Activated CD4-positive, alpha-beta T cell treated with anti-CD3 and anti-CD28 coated beads for 36 hours (primary cell): ENCODE results near the gene RAPGEF4. TPM values are rescaled to one million over a fixed set of nuclear protein-coding genes. Genes with fewer than 3 reads are reported as not detected.

ENCODE experiments used
- ATAC-seq: fragments of 200-7000 bp; cut with Tn5 transposase; one replicate; pipeline ENCODE4 v1.10.0; 2021; ENCODE audit warnings: mild to moderate bottlenecking, moderate library complexity
- CTCF ChIA-PET: fragments of 350-600 bp; sonication (Branson Sonifier 250); formaldehyde crosslinking; loops from one replicate; lab custom pipeline; 2021; ENCODE audit warnings: antibody characterized with exemption; lab: Charles Lee
- POLR2A ChIA-PET: fragments of 350-600 bp; sonication (Branson Sonifier 250); formaldehyde crosslinking; loops from one replicate; lab custom pipeline; 2021; ENCODE audit warnings: antibody characterized with exemption, inconsistent platforms; lab: Charles Lee
- DNase-seq: peaks from one replicate; pipeline ENCODE4 v3.0.0-alpha.2; 2020
- H3K27ac Mint-ChIP-seq: one replicate; pipeline ENCODE4 v1.8.0; 2021; ENCODE audit warnings: mixed read lengths
- H3K27me3 Mint-ChIP-seq: one replicate; pipeline ENCODE4 v1.8.0; 2021; ENCODE audit warnings: mixed read lengths
- H3K36me3 Mint-ChIP-seq: one replicate; pipeline ENCODE4 v1.8.0; 2021; ENCODE audit warnings: low read depth, mixed read lengths
- H3K4me1 Mint-ChIP-seq: one replicate; pipeline ENCODE4 v1.8.0; 2021; ENCODE audit warnings: mixed read lengths
- H3K4me3 Mint-ChIP-seq: one replicate; pipeline ENCODE4 v1.8.0; 2021; ENCODE audit warnings: mild to moderate bottlenecking, moderate library complexity, mixed read lengths
- H3K9me3 Mint-ChIP-seq: one replicate; pipeline ENCODE4 v1.8.0; 2021; ENCODE audit warnings: low read depth, mixed read lengths
- intact Hi-C, 2 experiments: fragments of 100-400 bp; cut with DNase I in 1 of 2; cut with micrococcal nuclease in 1 of 2; formaldehyde crosslinking; loops; one replicate each; pipeline versions ENCODE4 v1.14.2 to v1.15.1; 2022 to 2024; cut with DNase I, micrococcal nuclease
- total RNA-seq, 2 experiments: library from RNA; stranded (reverse); gene quantifications; one replicate each; pipeline ENCODE4 v1.2.3, GENCODE V29; 2021

Gene RAPGEF4
- total RNA-seq, 2 experiments from 2014 or later = 0.28 to 0.50 TPM

DNA sequence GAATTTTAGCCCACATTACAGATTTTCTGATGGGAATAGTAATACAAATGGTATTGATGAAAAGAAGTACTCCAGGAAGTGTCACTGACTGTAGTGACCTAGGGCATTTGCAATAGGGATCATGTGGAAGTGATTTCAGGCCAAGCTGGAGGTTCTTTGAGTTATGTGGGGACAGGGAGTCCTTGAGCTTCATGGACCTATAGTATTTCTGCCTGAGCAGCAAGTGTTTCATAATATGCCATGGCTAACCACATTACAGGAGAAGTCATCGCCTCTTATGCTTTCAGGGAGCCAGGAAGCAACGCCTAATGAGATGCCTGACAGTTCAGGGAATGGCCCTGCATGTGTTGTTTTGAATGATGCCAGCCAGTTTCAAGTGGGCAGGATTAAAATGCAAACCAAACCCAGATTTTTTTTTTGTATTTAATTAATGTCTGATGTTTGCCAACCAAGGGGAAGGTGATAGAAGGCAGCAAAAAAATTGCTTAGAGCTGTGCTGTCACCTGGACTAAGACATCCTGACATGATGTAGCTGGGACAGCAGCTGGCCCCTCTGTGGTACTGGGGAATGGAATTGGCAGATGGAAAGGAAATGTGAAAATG, 109.5 kb downstream of the RAPGEF4 start:
- Mint-ChIP-seq H3K9me3 (no peaks in the 10 kb centered on the region), H3K27ac (no peak overlapping the region), H3K36me3 (no peaks in the 10 kb centered on the region), H3K4me1 (no peaks in the 10 kb centered on the region), H3K4me3 (no peak overlapping the region), H3K27me3 (no peaks in the 10 kb centered on the region)
- POLR2A ChIA-PET = no interaction called here
- intact Hi-C loops = no loop called here
- DNase-seq (no peak), ATAC-seq (no peak)
- CTCF ChIA-PET = interaction anchor here (0.6 to 1.0 kb wide), 2 partner anchors 80 to 134 kb away, joined by 3 to 5 read pairs; no protein-coding TSS in a partner anchor

- no peak overlapping the region for H3K27ac Mint-ChIP-seq
- POLR2A ChIA-PET = no interaction called here
Observed at GRCh38 chr2:172846551-172846950, 110.9 kb downstream of the RAPGEF4 start.

DNA sequence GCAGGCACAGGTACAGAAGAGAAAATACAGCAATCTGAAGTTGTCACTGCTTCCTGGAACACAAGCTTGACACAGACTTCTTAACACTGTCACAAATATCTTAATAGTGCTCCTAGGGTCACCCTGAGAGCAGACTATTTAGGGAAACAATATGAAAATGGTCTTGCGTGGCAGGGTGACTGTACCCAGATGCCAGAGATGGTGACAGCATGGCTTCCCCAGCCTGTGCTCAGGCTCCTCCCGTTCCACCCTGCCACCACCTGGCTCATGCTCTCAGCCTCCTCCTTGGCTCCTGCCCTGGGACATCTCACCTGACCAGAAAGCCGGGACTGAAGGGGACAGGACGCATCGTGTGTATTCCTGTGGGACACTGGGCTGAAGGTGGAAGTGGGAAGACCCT, 111.5 kb downstream of the RAPGEF4 start:
- DNase-seq (no peak), ATAC-seq (no peak)
- POLR2A ChIA-PET = no interaction called here
- intact Hi-C loops = no loop called here
- H3K27me3 Mint-ChIP-seq = no peaks in the 10 kb centered on the region
- no peak overlapping the region for H3K27ac Mint-ChIP-seq
- H3K36me3 Mint-ChIP-seq = no peaks in the 10 kb centered on the region
- H3K9me3 Mint-ChIP-seq = no peaks in the 10 kb centered on the region
- H3K4me1 Mint-ChIP-seq = no peaks in the 10 kb centered on the region
- no peak overlapping the region for H3K4me3 Mint-ChIP-seq
- CTCF ChIA-PET = no interaction called here

More at GRCh38 chr2:172846551-172846950, 110.9 kb downstream of the RAPGEF4 start:
- no peak overlapping the region for H3K4me3 Mint-ChIP-seq
- H3K36me3 Mint-ChIP-seq = no peaks in the 10 kb centered on the region
- intact Hi-C loops = no loop called here
- no peaks in the 10 kb centered on the region for H3K9me3 Mint-ChIP-seq
- H3K27me3 Mint-ChIP-seq = no peaks in the 10 kb centered on the region
- DNase-seq (no peak), ATAC-seq (no peak)
- H3K4me1 Mint-ChIP-seq = no peaks in the 10 kb centered on the region
- CTCF ChIA-PET = no interaction called here

- Mint-ChIP-seq H3K36me3 (no peaks in the 10 kb centered on the region), H3K9me3 (no peaks in the 10 kb centered on the region), H3K4me3 (no peak overlapping the region), H3K4me1 (no peaks in the 10 kb centered on the region), H3K27ac (no peak overlapping the region), H3K27me3 (no peaks in the 10 kb centered on the region)
- POLR2A ChIA-PET = no interaction called here
- DNase-seq (no peak), ATAC-seq (no peak)
- CTCF ChIA-PET = interaction anchor here (0.7 to 1.3 kb wide), 3 partner anchors 8 to 83 kb away, joined by 3 read pairs; no protein-coding TSS in a partner anchor
- intact Hi-C loops = no loop called here
Observed at GRCh38 chr2:172848519-172848918, 112.9 kb downstream of the RAPGEF4 start.

GRCh38 chr2:172849519-172850217, 114.0 kb downstream of the RAPGEF4 start:
- Mint-ChIP-seq H3K9me3 (no peaks in the 10 kb centered on the region), H3K27ac (no peak overlapping the region), H3K4me1 (no peaks in the 10 kb centered on the region), H3K27me3 (no peaks in the 10 kb centered on the region), H3K36me3 (no peaks in the 10 kb centered on the region), H3K4me3 (no peak overlapping the region)
- CTCF ChIA-PET = interaction anchor here (0.6 to 1.3 kb wide), 3 partner anchors 9 to 107 kb away, joined by 3 read pairs; no protein-coding TSS in a partner anchor
- no peak for ATAC-seq
- POLR2A ChIA-PET = no interaction called here
- intact Hi-C loops = no loop called here
- no peak for DNase-seq

DNA sequence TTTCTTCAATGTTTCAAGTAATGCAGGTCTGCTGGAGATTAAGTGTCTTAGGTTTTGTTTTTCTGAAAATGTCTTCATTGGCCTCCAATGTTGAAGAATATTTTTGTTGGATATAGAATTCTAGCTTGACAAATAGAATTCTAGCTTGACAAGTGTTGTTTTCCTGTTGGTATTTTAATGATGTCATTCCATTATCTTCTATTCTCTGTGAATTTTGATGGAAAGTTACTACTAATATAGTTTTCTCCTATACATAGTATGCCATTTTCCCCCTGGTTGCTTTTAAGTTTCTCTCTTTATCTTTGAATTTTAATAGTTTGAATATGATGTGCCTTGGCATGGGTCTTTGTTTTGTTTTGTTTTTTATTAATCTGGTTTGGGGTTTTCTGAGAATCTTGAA, 119.9 kb downstream of the RAPGEF4 start:
- Mint-ChIP-seq H3K36me3 (no peaks in the 10 kb centered on the region), H3K4me3 (no peak overlapping the region), H3K9me3 (no peaks in the 10 kb centered on the region), H3K27ac (no peak overlapping the region), H3K4me1 (no peaks in the 10 kb centered on the region), H3K27me3 (peaks cover 3% of the 10 kb centered on the region)
- ChIA-PET CTCF (interaction anchor here (0.7 kb wide), 1 partner anchor 135 kb away, joined by 3 read pairs; no protein-coding TSS in a partner anchor), POLR2A (no interaction called here)
- DNase-seq (no peak), ATAC-seq (no peak)
- intact Hi-C loops = no loop called here

DNA sequence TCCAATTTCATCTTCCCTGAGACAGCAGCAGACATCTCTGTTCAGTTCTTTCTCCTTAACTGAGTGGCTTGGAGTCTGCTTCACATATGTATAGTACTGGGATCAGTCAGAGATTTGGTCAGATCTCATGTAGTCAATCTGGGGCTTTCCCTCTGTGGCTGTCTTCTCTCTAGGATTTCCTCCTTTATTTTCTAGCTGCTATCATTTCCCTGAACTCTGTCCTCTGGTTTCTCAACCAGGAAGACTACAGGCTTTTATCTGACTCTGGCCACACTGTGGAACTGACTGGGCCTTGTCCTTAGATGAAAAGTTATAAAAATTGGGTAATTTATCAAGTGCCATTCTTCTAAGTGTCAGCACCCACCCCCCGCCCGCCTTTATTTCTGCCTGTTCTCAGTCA, 121.0 kb downstream of the RAPGEF4 start:
- no peak for DNase-seq
- CTCF ChIA-PET = interaction anchor here (0.6 kb wide), 1 partner anchor 174 kb away, joined by 3 read pairs; no protein-coding TSS in a partner anchor
- intact Hi-C loops = no loop called here
- Mint-ChIP-seq H3K4me1 (no peaks in the 10 kb centered on the region), H3K27me3 (peaks cover 3% of the 10 kb centered on the region), H3K27ac (no peak overlapping the region), H3K4me3 (no peak overlapping the region), H3K36me3 (no peaks in the 10 kb centered on the region), H3K9me3 (no peaks in the 10 kb centered on the region)
- no peak for ATAC-seq
- POLR2A ChIA-PET = no interaction called here

DNA sequence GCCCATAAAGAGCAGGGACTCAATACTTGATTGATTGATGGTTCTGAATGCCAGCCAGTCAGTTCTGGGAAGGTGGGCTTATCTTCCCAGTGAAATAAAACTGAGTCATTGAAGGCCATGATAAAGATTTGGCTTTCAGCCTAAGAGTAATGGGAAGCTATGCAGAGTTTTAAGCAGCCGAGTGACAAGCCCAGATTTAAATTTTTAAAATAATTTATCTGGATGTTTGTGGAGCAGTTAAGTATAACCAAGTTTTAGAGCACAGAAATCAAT, 122.8 kb downstream of the RAPGEF4 start:
- CTCF ChIA-PET = interaction anchor here (1.2 to 1.4 kb wide), 3 partner anchors 62 to 72 kb away, joined by 3 to 5 read pairs (median 3); no protein-coding TSS in a partner anchor
- ATAC-seq = no peak
- H3K4me1 Mint-ChIP-seq = no peaks in the 10 kb centered on the region

DNA sequence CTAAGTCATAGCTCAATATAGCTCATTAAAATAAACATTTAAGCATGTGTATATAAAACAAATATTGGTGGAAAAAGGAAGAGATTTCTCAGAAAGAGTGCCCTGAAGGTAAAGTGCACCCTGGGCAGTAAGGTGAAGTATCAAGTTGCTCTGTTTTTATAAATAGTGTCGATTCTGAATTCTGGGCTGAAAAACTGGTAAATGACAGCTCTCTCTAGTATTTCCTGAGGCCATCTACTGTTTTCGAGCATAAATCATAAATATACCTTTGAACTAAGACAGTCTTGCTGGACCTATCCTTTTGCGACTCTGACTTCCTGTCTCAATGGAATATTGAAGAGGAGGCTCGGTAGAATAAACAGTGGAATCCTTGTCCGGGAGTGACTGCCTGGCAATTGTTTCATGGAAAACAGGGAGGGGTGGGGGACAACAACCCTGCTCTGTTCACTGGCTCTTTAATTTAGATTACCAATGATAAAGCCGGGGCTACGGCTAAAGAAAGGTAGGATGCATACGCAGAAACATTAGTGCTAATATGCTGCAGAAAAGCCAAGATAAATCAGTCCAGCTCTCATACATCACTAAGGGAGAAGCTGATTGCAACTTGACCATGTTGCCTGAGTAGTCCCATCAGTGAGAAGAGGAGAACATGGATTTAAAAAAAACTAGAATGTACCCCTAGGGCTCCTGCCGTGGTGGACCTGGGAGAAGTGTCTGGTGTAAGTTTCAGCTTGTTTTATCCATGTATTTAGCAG, 124.1 kb downstream of the RAPGEF4 start:
- intact Hi-C loops = loop anchor here (5.0 to 10.0 kb wide), 3 partner anchors 165 to 355 kb away; no protein-coding TSS in a partner anchor
- no peak for ATAC-seq
- H3K4me1 Mint-ChIP-seq = no peaks in the 10 kb centered on the region
- H3K4me3 Mint-ChIP-seq = no peak overlapping the region
- CTCF ChIA-PET = interaction anchor here (0.6 to 1.4 kb wide), 8 partner anchors 9 to 276 kb away, joined by 3 to 5 read pairs (median 3); no protein-coding TSS in a partner anchor
- DNase-seq = no peak
- no peaks in the 10 kb centered on the region for H3K9me3 Mint-ChIP-seq
- no peak overlapping the region for H3K27ac Mint-ChIP-seq
- POLR2A ChIA-PET = interaction anchor here (0.7 kb wide), 1 partner anchor 109 kb away, joined by 3 read pairs; no protein-coding TSS in a partner anchor
- peaks cover 6% of the 10 kb centered on the region for H3K27me3 Mint-ChIP-seq
- no peaks in the 10 kb centered on the region for H3K36me3 Mint-ChIP-seq

More for the DNA sequence above, 122.8 kb downstream of the RAPGEF4 start:
- no peak overlapping the region for H3K27ac Mint-ChIP-seq
- no peak for DNase-seq
- intact Hi-C loops = no loop called here
- peaks cover 6% of the 10 kb centered on the region for H3K27me3 Mint-ChIP-seq
- H3K36me3 Mint-ChIP-seq = no peaks in the 10 kb centered on the region
- H3K9me3 Mint-ChIP-seq = no peaks in the 10 kb centered on the region
- no peak overlapping the region for H3K4me3 Mint-ChIP-seq
- POLR2A ChIA-PET = no interaction called here

- POLR2A ChIA-PET = interaction anchor here (0.7 kb wide), 1 partner anchor 109 kb away, joined by 3 read pairs; no protein-coding TSS in a partner anchor
- no peaks in the 10 kb centered on the region for H3K36me3 Mint-ChIP-seq
- intact Hi-C loops = loop anchor here (5.0 to 10.0 kb wide), 3 partner anchors 164 to 354 kb away; no protein-coding TSS in a partner anchor
- H3K27me3 Mint-ChIP-seq = peaks cover 5% of the 10 kb centered on the region
- CTCF ChIA-PET = interaction anchor here (0.6 to 1.0 kb wide), 5 partner anchors 9 to 276 kb away, joined by 3 read pairs; no protein-coding TSS in a partner anchor
- no peaks in the 10 kb centered on the region for H3K4me1 Mint-ChIP-seq
- no peaks in the 10 kb centered on the region for H3K9me3 Mint-ChIP-seq
- no peak overlapping the region for H3K27ac Mint-ChIP-seq
- ATAC-seq = no peak
- no peak for DNase-seq
- H3K4me3 Mint-ChIP-seq = no peak overlapping the region
Observed at GRCh38 chr2:172860336-172860707, 124.7 kb downstream of the RAPGEF4 start.

GRCh38 chr2:172861098-172861497, 125.5 kb downstream of the RAPGEF4 start:
- peaks cover 5% of the 10 kb centered on the region for H3K27me3 Mint-ChIP-seq
- no peak for DNase-seq
- no peaks in the 10 kb centered on the region for H3K36me3 Mint-ChIP-seq
- no peaks in the 10 kb centered on the region for H3K9me3 Mint-ChIP-seq
- ChIA-PET CTCF (interaction anchor here (0.5 to 1.2 kb wide), 2 partner anchors 69 to 74 kb away, joined by 3 to 4 read pairs; no protein-coding TSS in a partner anchor), POLR2A (no interaction called here)
- H3K4me3 Mint-ChIP-seq = no peak overlapping the region
- H3K27ac Mint-ChIP-seq = no peak overlapping the region
- intact Hi-C loops = loop anchor here (5.0 to 10.0 kb wide), 3 partner anchors 164 to 354 kb away; no protein-coding TSS in a partner anchor
- no peaks in the 10 kb centered on the region for H3K4me1 Mint-ChIP-seq
- no peak for ATAC-seq
